Kidney epithelial cell (primary cell): ENCODE measurements around the gene EPC2. TPM values are rescaled to one million over a fixed set of nuclear protein-coding genes. Genes with fewer than 3 reads are reported as not detected.

Experiments used
- DNase-seq: peaks from one replicate; pipeline ENCODE4 v3.0.0-alpha.2; 2010; ENCODE audit warnings: low read depth
- H3K27me3 ChIP-seq: 2 replicates; pipeline ENCODE4 v1.6.0; 2011; ENCODE audit warnings: low read length; ENCODE audit not compliant: control insufficient read depth, insufficient read depth
- H3K36me3 ChIP-seq: 2 replicates; pipeline ENCODE4 v1.5.1; 2011; ENCODE audit warnings: low read length; ENCODE audit not compliant: control insufficient read depth, insufficient read depth
- H3K4me3 ChIP-seq: 2 replicates; pipeline ENCODE4 v1.5.1; 2011; ENCODE audit warnings: low read depth, mild to moderate bottlenecking, control low read depth, low read length
- CTCF ChIP-seq: IDR thresholded peaks from 2 replicates; pipeline ENCODE4 v1.5.1; 2011; ENCODE audit warnings: mild to moderate bottlenecking, moderate library complexity, low read length, control low read depth, inconsistent platforms; ENCODE audit not compliant: insufficient read depth, poor library complexity, severe bottlenecking
- total RNA-seq: library from RNA; depleted of rRNA; stranded (reverse); fragments of >200 nt; gene quantifications from 2 replicates; pipeline ENCODE4 v1.2.3, GENCODE V29; 2015

Gene EPC2
- total RNA-seq, 1 donor from 2014 or later: 20.1 TPM

GRCh38 chr2:148627224-148627623 lies 17.3 kb upstream of the EPC2 start:
- Histone ChIP-seq H3K27me3 (no peaks in the 10 kb centered on the region), H3K36me3 (no peaks in the 10 kb centered on the region), H3K4me3 (no peak overlapping the region)
- no peak for DNase-seq
- no peak for TF ChIP-seq CTCF

GRCh38 chr2:148634749-148635148 lies 9.8 kb upstream of the EPC2 start:
- no peak for TF ChIP-seq CTCF
- DNase-seq: no peak
- no peak overlapping the region for H3K4me3 ChIP-seq

GRCh38 chr2:148638543-148638942 lies 6.0 kb upstream of the EPC2 start:
- TF ChIP-seq CTCF: no peak
- H3K4me3 ChIP-seq: no peak overlapping the region

More at GRCh38 chr2:148634749-148635148, 9.8 kb upstream of the EPC2 start:
- H3K36me3 ChIP-seq: no peaks in the 10 kb centered on the region
- no peaks in the 10 kb centered on the region for H3K27me3 ChIP-seq

GRCh38 chr2:148640767-148641166 lies 3.8 kb upstream of the EPC2 start:
- Histone ChIP-seq H3K36me3 (no peaks in the 10 kb centered on the region), H3K4me3 (no peak overlapping the region), H3K27me3 (no peaks in the 10 kb centered on the region)
- TF ChIP-seq CTCF: no peak
- no peak for DNase-seq

More at GRCh38 chr2:148638543-148638942, 6.0 kb upstream of the EPC2 start:
- Histone ChIP-seq H3K27me3 (no peaks in the 10 kb centered on the region), H3K36me3 (no peaks in the 10 kb centered on the region)
- DNase-seq: no peak

- no peak for TF ChIP-seq CTCF
These were observed 2.3 kb upstream of the EPC2 start for GRCh38 chr2:148642112-148642744.

GRCh38 chr2:148642891-148643416 lies 1.6 kb upstream of the EPC2 start:
- Histone ChIP-seq H3K36me3 (no peaks in the 10 kb centered on the region), H3K4me3 (no peak overlapping the region), H3K27me3 (no peaks in the 10 kb centered on the region)
- peak; percentile 64 for DNase-seq
- no peak for TF ChIP-seq CTCF

More at GRCh38 chr2:148642112-148642744, 2.3 kb upstream of the EPC2 start:
- DNase-seq: no peak
- no peaks in the 10 kb centered on the region for H3K27me3 ChIP-seq
- H3K36me3 ChIP-seq: no peaks in the 10 kb centered on the region
- H3K4me3 ChIP-seq: no peak overlapping the region
